AG04449 (cell line): ENCODE measurements around the gene SPRYD3.
A peak's percentile ranks its signal among the peaks of the same experiment; 100 is the strongest.

Source experiments
- CTCF ChIA-PET: fragments of 350-600 bp; formaldehyde crosslinking; extraction: SDS; loops from one replicate; lab custom pipeline; 2021; ENCODE audit warnings: antibody characterized with exemption; lab: Yijun Ruan, JAX
- POLR2A ChIA-PET: fragments of 400-600, 350-600 bp; formaldehyde crosslinking; extraction: SDS; loops from one replicate; lab custom pipeline; 2020; ENCODE audit warnings: antibody characterized with exemption, inconsistent platforms; lab: Yijun Ruan, JAX
- DNase-seq: peaks from one replicate; pipeline ENCODE4 v3.0.0-alpha.2; 2010; ENCODE audit warnings: low read depth, low spot score
- H3K4me3 ChIP-seq: 2 replicates; pipeline ENCODE4 v1.5.1; 2011; ENCODE audit warnings: low read depth, mild to moderate bottlenecking, control low read depth, low read length
- TF ChIP-seq, protein P1 (sequence below): IDR thresholded peaks from one replicate; pipeline ENCODE4 v1.5.1; 2011; ENCODE audit warnings: mild to moderate bottlenecking, moderate library complexity, low read length, control low read depth, inconsistent platforms; ENCODE audit not compliant: insufficient read depth; ENCODE audit errors: missing control alignments

SPRYD3 gene

GRCh38 chr12:53082637-53083175 is 3.5 kb upstream of the SPRYD3 start:
- ChIA-PET POLR2A (no interaction called here), CTCF (interaction anchor here (1.0 to 28.9 kb wide), 2 partner anchors 17 to 18 kb away, joined by 6 to 655 read pairs; partner anchors contain the start of genes IGFBP6 and SOAT2)
- H3K4me3 ChIP-seq: no peak overlapping the region
- DNase-seq: no peak
- TF ChIP-seq, protein P1, sequence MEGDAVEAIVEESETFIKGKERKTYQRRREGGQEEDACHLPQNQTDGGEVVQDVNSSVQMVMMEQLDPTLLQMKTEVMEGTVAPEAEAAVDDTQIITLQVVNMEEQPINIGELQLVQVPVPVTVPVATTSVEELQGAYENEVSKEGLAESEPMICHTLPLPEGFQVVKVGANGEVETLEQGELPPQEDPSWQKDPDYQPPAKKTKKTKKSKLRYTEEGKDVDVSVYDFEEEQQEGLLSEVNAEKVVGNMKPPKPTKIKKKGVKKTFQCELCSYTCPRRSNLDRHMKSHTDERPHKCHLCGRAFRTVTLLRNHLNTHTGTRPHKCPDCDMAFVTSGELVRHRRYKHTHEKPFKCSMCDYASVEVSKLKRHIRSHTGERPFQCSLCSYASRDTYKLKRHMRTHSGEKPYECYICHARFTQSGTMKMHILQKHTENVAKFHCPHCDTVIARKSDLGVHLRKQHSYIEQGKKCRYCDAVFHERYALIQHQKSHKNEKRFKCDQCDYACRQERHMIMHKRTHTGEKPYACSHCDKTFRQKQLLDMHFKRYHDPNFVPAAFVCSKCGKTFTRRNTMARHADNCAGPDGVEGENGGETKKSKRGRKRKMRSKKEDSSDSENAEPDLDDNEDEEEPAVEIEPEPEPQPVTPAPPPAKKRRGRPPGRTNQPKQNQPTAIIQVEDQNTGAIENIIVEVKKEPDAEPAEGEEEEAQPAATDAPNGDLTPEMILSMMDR: no peak

DNA sequence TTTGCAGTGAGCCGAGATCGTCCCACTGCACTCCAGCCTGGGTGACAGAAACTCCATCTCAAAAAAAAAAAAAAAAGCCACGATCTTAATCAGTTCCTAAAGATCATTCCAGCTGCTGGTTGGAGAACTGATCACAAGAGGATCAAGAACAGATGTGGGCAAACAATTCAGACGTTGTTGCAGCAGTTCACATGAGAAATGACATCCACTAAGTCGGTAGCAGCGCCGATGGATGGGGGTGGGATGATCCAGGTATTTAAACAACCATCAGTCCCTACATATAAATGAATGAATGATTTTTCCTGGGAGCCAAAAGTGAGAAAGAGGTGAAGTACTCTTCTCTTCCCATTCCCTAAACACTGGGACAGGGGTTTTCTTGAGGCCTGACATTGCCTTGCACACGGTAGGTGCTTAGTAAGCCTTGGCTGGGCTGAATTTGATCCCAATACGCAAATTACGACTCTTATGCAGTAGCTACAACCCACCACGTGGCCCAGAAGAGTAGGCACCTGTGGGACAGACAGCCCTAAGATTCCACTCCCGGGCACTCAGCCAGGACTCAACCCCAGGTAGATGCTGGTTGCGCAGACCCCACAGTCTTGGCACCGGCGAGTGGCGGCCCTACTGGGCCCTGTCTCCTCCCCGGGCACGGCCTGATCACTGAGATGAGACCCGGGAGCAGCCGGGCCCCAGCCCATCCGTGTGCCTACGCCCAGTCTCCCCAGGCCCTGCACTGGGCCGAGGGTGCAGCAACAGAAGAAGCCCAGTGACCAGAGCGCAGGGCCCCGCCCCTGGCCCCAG is 565 bp downstream of the SPRYD3 start:
- no peak for DNase-seq

DNA sequence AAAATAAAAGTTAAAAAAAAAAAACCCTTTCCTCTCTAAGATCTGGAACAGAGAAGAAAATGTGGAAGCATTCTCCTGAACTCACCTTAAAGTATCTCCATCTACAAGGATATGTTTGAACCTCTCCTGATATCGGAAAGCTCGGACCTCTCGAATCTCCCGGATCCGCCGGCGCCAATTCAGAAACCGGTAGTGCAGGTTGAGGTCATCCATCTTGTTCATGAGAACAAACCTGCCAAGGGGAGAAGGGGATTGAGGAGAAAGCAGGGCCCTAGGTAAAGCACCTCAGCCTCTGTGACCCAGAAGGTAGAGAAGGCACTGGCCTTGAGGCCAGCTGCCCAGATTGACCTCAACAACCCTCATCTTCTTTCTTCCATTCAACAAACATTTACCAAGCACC is 2.2 kb downstream of the SPRYD3 start:
- DNase-seq: no peak
- ChIA-PET CTCF (interaction anchor here (0.9 to 28.9 kb wide), 4 partner anchors 11 to 84 kb away, joined by 4 to 655 read pairs (median 68); partner anchors contain the start of genes IGFBP6 and SOAT2), POLR2A (interaction anchor here (4.9 to 5.2 kb wide), 2 partner anchors 9 to 21 kb away, joined by 67 to 86 read pairs; partner anchors contain the start of gene IGFBP6)
- TF ChIP-seq, protein P1: no peak
- H3K4me3 ChIP-seq: no peak overlapping the region

More for the DNA sequence above, 565 bp downstream of the SPRYD3 start:
- H3K4me3 ChIP-seq: peak overlapping the region; percentile 76
- POLR2A ChIA-PET: interaction anchor here (0.8 to 5.2 kb wide), 15 partner anchors 9 to 219 kb away, joined by 3 to 86 read pairs (median 7); partner anchors contain the start of genes CSAD, IGFBP6, PFDN5 and SOAT2
- CTCF ChIA-PET: interaction anchor here (0.8 to 28.9 kb wide), 11 partner anchors 8 to 119 kb away, joined by 3 to 655 read pairs (median 5); partner anchors contain the start of genes CSAD, IGFBP6, SOAT2 and TNS2
- TF ChIP-seq, protein P1: no peak

DNA sequence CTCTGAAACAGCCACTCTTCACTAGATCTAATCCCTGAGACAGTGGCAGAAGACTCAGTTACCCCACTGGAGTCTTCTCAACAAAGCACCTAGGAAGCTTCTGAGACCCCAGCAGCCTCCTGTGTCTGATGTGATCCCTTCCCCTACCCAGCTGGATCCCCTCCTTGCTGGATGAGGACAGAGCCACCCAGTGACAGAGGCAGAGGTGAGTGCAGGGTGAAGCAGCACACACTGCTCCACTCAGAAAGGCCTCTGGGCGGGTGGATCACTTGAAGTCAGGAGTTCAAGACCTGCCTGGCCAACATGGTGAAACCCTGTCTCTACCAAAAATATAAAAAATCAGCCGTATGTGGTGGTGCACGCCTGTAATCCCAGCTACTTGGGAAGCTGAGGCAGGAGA is 2.7 kb downstream of the SPRYD3 start:
- ChIA-PET POLR2A (interaction anchor here (5.2 kb wide), 1 partner anchor 9 kb away, joined by 67 read pairs; no protein-coding TSS in a partner anchor), CTCF (interaction anchor here (1.0 to 28.9 kb wide), 4 partner anchors 10 to 120 kb away, joined by 3 to 655 read pairs (median 66); partner anchors contain the start of genes IGFBP6 and SOAT2)
- no peak for DNase-seq
- TF ChIP-seq, protein P1: no peak
- no peak overlapping the region for H3K4me3 ChIP-seq

- CTCF ChIA-PET: interaction anchor here (8.3 to 28.9 kb wide), 2 partner anchors 9 to 25 kb away, joined by 130 to 655 read pairs; partner anchors contain the start of genes IGFBP6 and SOAT2
- H3K4me3 ChIP-seq: no peak overlapping the region
- TF ChIP-seq, protein P1: no peak
- POLR2A ChIA-PET: interaction anchor here (1.3 kb wide), 1 partner anchor 9 kb away, joined by 3 read pairs; no protein-coding TSS in a partner anchor
- no peak for DNase-seq
Observed at GRCh38 chr12:53074999-53075370, 4.2 kb downstream of the SPRYD3 start.
